HepG2 (cell line): ENCODE results near the gene SMIM41. TPM values are rescaled to one million over a fixed set of nuclear protein-coding genes. Genes with fewer than 3 reads are reported as not detected.

Experiments used
- ATF5 ChIP-seq: sonication (generic); formaldehyde crosslinking; IDR thresholded peaks from 2 replicates; pipeline ENCODE4 v1.4.0; 2020; ENCODE audit warnings: mild to moderate bottlenecking, low read depth, missing genetic modification reagents
- ATM ChIP-seq: fragments of 450-650 bp; IDR thresholded peaks from 2 replicates; pipeline ENCODE4 v1.7.1; 2017; ENCODE audit warnings: mild to moderate bottlenecking, borderline replicate concordance
- DNMT1 ChIP-seq: sonication (generic); formaldehyde crosslinking; IDR thresholded peaks from 2 replicates; pipeline ENCODE4 v1.5.1; 2020; ENCODE audit warnings: mild to moderate bottlenecking, missing genetic modification reagents
- HOXA9 ChIP-seq: sonication (generic); formaldehyde crosslinking; IDR thresholded peaks from 2 replicates; pipeline ENCODE4 v1.8.1; 2022; ENCODE audit warnings: missing genetic modification reagents, mild to moderate bottlenecking, moderate library complexity, borderline replicate concordance
- MLXIP ChIP-seq: sonication (generic); formaldehyde crosslinking; IDR thresholded peaks from 2 replicates; pipeline ENCODE4 v1.9.0; 2021; ENCODE audit warnings: missing genetic modification reagents, borderline replicate concordance
- PATZ1 ChIP-seq: sonication (generic); formaldehyde crosslinking; IDR thresholded peaks from 2 replicates; pipeline ENCODE4 v1.4.0; 2020; ENCODE audit warnings: missing genetic modification reagents
- RBFOX2 ChIP-seq: fragments of 200-400 bp; formaldehyde crosslinking; IDR thresholded peaks from 2 replicates; pipeline ENCODE4 v1.6.1; 2017; ENCODE audit warnings: low read depth, mild to moderate bottlenecking, low read length
- ZBTB7A ChIP-seq: sonication (generic); formaldehyde crosslinking; IDR thresholded peaks from 2 replicates; pipeline ENCODE4 v1.8.0; 2022; ENCODE audit warnings: mild to moderate bottlenecking, missing genetic modification reagents
- ZNF512B ChIP-seq: sonication (generic); formaldehyde crosslinking; IDR thresholded peaks from 2 replicates; pipeline ENCODE4 v1.5.1; 2020; ENCODE audit warnings: missing genetic modification reagents, mild to moderate bottlenecking, borderline replicate concordance
- ZNF546 ChIP-seq: sonication (generic); formaldehyde crosslinking; conservative IDR thresholded peaks from 2 replicates; pipeline ENCODE4 v1.8.1; 2023; ENCODE audit warnings: mild to moderate bottlenecking, missing genetic modification reagents
- ZNF598 ChIP-seq: sonication (generic); formaldehyde crosslinking; IDR thresholded peaks from 2 replicates; pipeline ENCODE4 v1.5.1; 2020; ENCODE audit warnings: mild to moderate bottlenecking, missing genetic modification reagents, borderline replicate concordance
- ZNF687 ChIP-seq: sonication (generic); formaldehyde crosslinking; IDR thresholded peaks from 2 replicates; pipeline ENCODE4 v1.5.1; 2020; ENCODE audit warnings: mild to moderate bottlenecking, missing genetic modification reagents, moderate library complexity
- ZNF747 ChIP-seq: sonication (generic); formaldehyde crosslinking; IDR thresholded peaks from 2 replicates; pipeline ENCODE4 v1.8.1; 2023; ENCODE audit warnings: missing genetic modification reagents, mild to moderate bottlenecking, borderline replicate concordance
- ZNF761 ChIP-seq: sonication (generic); formaldehyde crosslinking; conservative IDR thresholded peaks from 2 replicates; pipeline ENCODE4 v1.4.0; 2020; ENCODE audit warnings: mild to moderate bottlenecking, missing genetic modification reagents
- polyA plus RNA-seq, 8 experiments: library from polyadenylated mRNA; depleted of rRNA in 3 of 8; stranded (reverse) in 7 of 8; unstranded in 1 of 8; fragments of >200 nt; fragmentation: Illumina TruSeq in 4 of 8; extraction: Trizol in 4 of 8; gene quantifications; 2 replicates each; pipeline versions ENCODE4 v1.2.1 to v1.2.3, GENCODE V29; 2011 to 2016; ENCODE audit warnings: low read depth in 4 of 8, missing spikeins in 1 of 8, mixed read lengths in 1 of 8; ENCODE audit not compliant: insufficient read depth in 1 of 8
- total RNA-seq, 5 experiments: library from RNA; depleted of rRNA; stranded (reverse); fragments of >200 nt; fragmentation: Illumina TruSeq; extraction: Trizol; gene quantifications; 2 replicates each; pipeline ENCODE4 v1.2.3, GENCODE V29; 2016; ENCODE audit warnings: low read depth in 1 of 5

Gene SMIM41
- total and polyA plus RNA-seq, 2 of the 13 experiments (the other 11 are each of a cell fraction or from before 2014, with no cell fraction given) = not detected

- TF ChIP-seq ZNF546 = no peak
- peak; percentile 44; the same call in 1 of the 2 replicates for TF ChIP-seq ZNF747 (CRISPR knock-in tag)
- 0 out of 2 replicates have a peak, but pooled peaks have one; percentile 59 for TF ChIP-seq ATF5 (CRISPR knock-in tag)
- TF ChIP-seq ZNF512B (CRISPR knock-in tag) = no peak
- TF ChIP-seq ZNF598 (CRISPR knock-in tag) = 0 out of 2 replicates have a peak, but pooled peaks have one; percentile 39
- TF ChIP-seq ZNF687 = peak; percentile 78
- no peak for TF ChIP-seq HOXA9 (CRISPR knock-in tag)
- TF ChIP-seq ZNF761 = no peak; the same call in 1 of the 2 replicates
- TF ChIP-seq MLXIP = no peak
- TF ChIP-seq RBFOX2 = 0 out of 2 replicates have a peak, but pooled peaks have one; percentile 9
- TF ChIP-seq ATM = no peak
- TF ChIP-seq DNMT1 (CRISPR knock-in tag) = no peak
- 0 out of 2 replicates have a peak, but pooled peaks have one; percentile 8 for TF ChIP-seq ZBTB7A
- no peak for TF ChIP-seq PATZ1 (CRISPR knock-in tag)
Observed at GRCh38 chr12:52062167-52063081, 17.1 kb upstream of the SMIM41 start (continued).
